ENCODE results near the gene TMOD1. TPM values are rescaled to one million over a fixed set of nuclear protein-coding genes. Genes with fewer than 3 reads are reported as not detected.

Gene TMOD1
- total RNA-seq, 2 donors from 2014 or later: 3.8 to 5.4 TPM

DNA sequence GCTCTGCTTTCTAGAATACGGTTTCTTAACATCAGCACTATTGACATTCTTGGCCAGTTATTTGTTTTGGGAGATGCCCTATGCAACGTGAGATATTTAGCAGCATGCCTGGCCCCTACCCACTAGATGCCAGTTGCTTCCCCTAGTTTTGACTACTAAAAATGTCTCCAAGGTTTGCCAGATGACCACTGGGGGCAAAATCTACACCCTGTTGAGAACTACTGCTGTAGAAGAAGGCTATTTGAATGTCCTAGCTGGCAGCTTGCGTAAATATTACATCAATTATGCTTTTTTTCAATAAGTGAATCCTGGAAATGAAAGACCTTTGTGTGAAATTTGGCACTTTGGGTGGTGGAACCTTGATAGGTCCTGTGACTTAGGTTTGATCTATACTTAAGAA is 137.2 kb downstream of the TMOD1 start:
- Mint-ChIP-seq H3K9me3 (no peaks in the 10 kb centered on the region), H3K27me3 (ENCODE audit: low read depth) (no peaks in the 10 kb centered on the region), H3K4me3 (no peak overlapping the region), H3K4me1 (ENCODE audit: low read depth) (peaks cover 51% of the 10 kb centered on the region), H3K27ac (no peak overlapping the region), H3K36me3 (ENCODE audit: insufficient read depth in 2 of 2) (peaks cover 2 to 11% of the 10 kb centered on the region in 2 donors)
- no peak for ATAC-seq (replicated peaks in 1 of 2)
- no peak for DNase-seq

DNA sequence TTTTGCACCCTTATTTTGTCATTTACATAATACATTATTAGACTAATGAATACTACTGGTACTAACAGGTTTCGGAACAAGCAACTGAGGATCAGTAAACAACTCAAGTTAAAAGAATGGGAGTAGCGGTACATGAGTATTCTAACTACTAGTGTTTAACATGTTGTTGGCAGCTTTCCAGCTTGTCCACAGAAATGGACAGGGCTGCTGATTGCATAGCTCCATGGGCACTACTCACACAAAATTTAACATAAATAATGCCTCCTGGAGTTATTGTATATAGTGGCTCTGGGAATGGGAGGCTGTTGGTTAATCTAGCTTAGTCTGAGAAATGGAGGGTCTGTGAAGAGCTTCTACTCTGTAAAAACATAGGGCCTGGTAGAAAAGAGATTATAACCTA is 138.9 kb downstream of the TMOD1 start:
- Mint-ChIP-seq H3K4me1 (ENCODE audit: low read depth) (peaks cover 41% of the 10 kb centered on the region), H3K36me3 (ENCODE audit: insufficient read depth in 2 of 2) (peaks cover 2 to 14% of the 10 kb centered on the region in 2 donors), H3K27me3 (ENCODE audit: low read depth) (no peaks in the 10 kb centered on the region), H3K9me3 (no peaks in the 10 kb centered on the region), H3K27ac (peak overlapping the region; percentile 18), H3K4me3 (no peak overlapping the region)
- DNase-seq (no peak), ATAC-seq (replicated peaks in 1 of 2) (no peak)

DNA sequence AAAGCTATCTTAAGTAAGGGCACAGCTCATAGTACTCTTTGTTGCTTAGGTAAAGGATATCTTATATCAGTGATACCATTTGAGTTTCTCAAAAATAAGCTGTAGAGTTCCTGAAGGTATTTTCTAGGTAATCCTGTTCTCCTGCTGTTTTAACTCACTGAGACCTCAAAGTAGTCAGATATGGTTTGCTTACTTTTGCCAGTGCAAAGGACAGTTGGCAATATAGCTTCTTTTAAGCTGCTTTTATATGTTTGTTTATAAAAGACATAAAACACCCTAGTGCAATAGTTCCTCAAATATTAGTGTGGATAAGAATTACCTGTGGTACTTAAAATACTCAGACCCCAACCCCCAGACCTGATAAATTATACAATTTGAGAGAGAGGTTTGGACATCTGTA is 144.3 kb downstream of the TMOD1 start:
- H3K27ac Mint-ChIP-seq: no peak overlapping the region
- H3K27me3 Mint-ChIP-seq (ENCODE audit: low read depth): no peaks in the 10 kb centered on the region
- ATAC-seq (replicated peaks in 1 of 2): no peak
- H3K36me3 Mint-ChIP-seq (ENCODE audit: insufficient read depth in 2 of 2): peaks cover 6 to 19% of the 10 kb centered on the region in 2 donors
- H3K4me3 Mint-ChIP-seq: no peak overlapping the region
- peaks cover 5% of the 10 kb centered on the region for H3K4me1 Mint-ChIP-seq (ENCODE audit: low read depth)
- H3K9me3 Mint-ChIP-seq: no peaks in the 10 kb centered on the region
- DNase-seq: no peak

DNA sequence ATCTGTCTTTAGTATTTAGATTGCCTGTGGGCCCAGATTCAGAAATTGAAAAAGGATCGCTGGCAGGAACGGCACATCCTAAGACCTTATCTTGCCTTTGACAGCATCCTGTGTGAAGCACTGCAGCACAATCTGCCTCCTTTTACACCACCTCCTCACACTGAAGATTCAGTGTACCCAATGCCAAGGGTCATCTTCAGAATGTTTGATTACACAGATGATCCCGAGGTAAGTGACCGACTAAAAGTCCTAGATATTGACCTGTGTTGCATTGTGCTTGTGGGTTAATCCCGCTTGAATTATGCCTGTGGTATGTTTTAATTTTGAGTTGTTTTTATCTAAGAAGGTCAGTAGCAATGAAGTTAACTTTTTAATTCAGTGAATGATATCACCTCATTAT is 146.5 kb downstream of the TMOD1 start:
- DNase-seq: no peak
- no peak for ATAC-seq (replicated peaks in 1 of 2)
- H3K27me3 Mint-ChIP-seq (ENCODE audit: low read depth): no peaks in the 10 kb centered on the region
- H3K27ac Mint-ChIP-seq: no peak overlapping the region
- no peak overlapping the region for H3K4me3 Mint-ChIP-seq
- peaks cover 8 to 20% of the 10 kb centered on the region in 2 donors for H3K36me3 Mint-ChIP-seq (ENCODE audit: insufficient read depth in 2 of 2)
- no peaks in the 10 kb centered on the region for H3K9me3 Mint-ChIP-seq
- peaks cover 5% of the 10 kb centered on the region for H3K4me1 Mint-ChIP-seq (ENCODE audit: low read depth)

Other genes with a start within 250 kb of the TMOD1 start
- gene CCDC180, start 194.0 kb upstream of the TMOD1 start, total RNA-seq: 1 to 10 TPM; 2.5 to 6.2 TPM
- 10 to 100 TPM in 1 of 2 donors, 1 to 10 TPM in 1; 6.7 to 10.1 TPM for gene TDRD7, start 89.6 kb upstream of the TMOD1 start, total RNA-seq
- 10 to 100 TPM; 18.7 to 23.3 TPM for gene TSTD2, start 131.7 kb downstream of the TMOD1 start, total RNA-seq
- gene NCBP1, start 132.2 kb downstream of the TMOD1 start, total RNA-seq: 10 to 100 TPM; 24.3 to 25.4 TPM
- 10 to 100 TPM in 1 of 2 donors, 1 to 10 TPM in 1; 8.8 to 11.1 TPM for gene XPA, start 195.7 kb downstream of the TMOD1 start, total RNA-seq

Data from activated T-cell treated with anti-CD3 and anti-CD28 coated beads, Interleukin-2, amount 50 U/mL, for 72 hours (primary cell).